HEK293 (cell line): ENCODE data around the gene ABCB11.

Source experiments
- CTCF ChIA-PET: fragments of 350-600 bp; formaldehyde crosslinking; extraction: SDS; loops from one replicate; lab custom pipeline; 2021; ENCODE audit warnings: antibody characterized with exemption; lab: Yijun Ruan, JAX
- POLR2A ChIA-PET: fragments of 300-600 bp; formaldehyde crosslinking; extraction: SDS; loops from one replicate; lab custom pipeline; 2020; ENCODE audit warnings: antibody characterized with exemption, inconsistent platforms; lab: Yijun Ruan, JAX
- H3K27ac ChIP-seq: fragments of 200-500 bp; sonication (Bioruptor generic); 2 replicates; pipeline ENCODE4 v1.5.1; 2014; ENCODE audit warnings: low read depth, low read length, control low read depth, inconsistent platforms; ENCODE audit errors: extremely low read depth
- H3K36me3 ChIP-seq, 2 experiments: fragments of 200-500 bp in 1 of 2; sonication (Bioruptor generic) in 1 of 2; 1 replicate in 1 of 2; 2 replicates in 1 of 2; pipeline ENCODE4 v1.5.1; 2014 to 2017; ENCODE audit warnings: inconsistent platforms in 2 of 2, low read length in 2 of 2; ENCODE audit not compliant: control insufficient read depth in 2 of 2, insufficient read depth in 1 of 2
- H3K4me1 ChIP-seq: fragments of 200-500 bp; sonication (Bioruptor generic); 2 replicates; pipeline ENCODE4 v1.5.1; 2014; ENCODE audit warnings: mild to moderate bottlenecking, low read length, inconsistent platforms; ENCODE audit not compliant: control insufficient read depth, insufficient read depth
- H3K4me3 ChIP-seq: 2 replicates; pipeline ENCODE4 v1.5.1; 2011; ENCODE audit warnings: low read depth, mild to moderate bottlenecking, control low read depth, low read length, moderate library complexity
- H3K9me3 ChIP-seq: fragments of 200-500 bp; sonication (Bioruptor generic); 2 replicates; pipeline ENCODE4 v1.5.1; 2014; ENCODE audit warnings: low read depth, low read length, inconsistent platforms; ENCODE audit not compliant: control insufficient read depth, insufficient read depth
- GFI1B ChIP-seq: fragments of 450-650 bp; formaldehyde crosslinking; IDR thresholded peaks from 2 replicates; pipeline ENCODE4 v1.5.1; 2016; ENCODE audit warnings: missing biosample characterization, missing genetic modification characterization
- GLI2 ChIP-seq: fragments of 450-650 bp; formaldehyde crosslinking; IDR thresholded peaks from 2 replicates; pipeline ENCODE4; 2017; ENCODE audit warnings: missing biosample characterization, missing genetic modification characterization, low read depth, borderline replicate concordance
- PRDM6 ChIP-seq: fragments of 450-650 bp; formaldehyde crosslinking; IDR thresholded peaks from 2 replicates; pipeline ENCODE4 v1.5.1; 2017; ENCODE audit warnings: missing biosample characterization, missing genetic modification characterization
- REPIN1 ChIP-seq: fragments of 450-650 bp; formaldehyde crosslinking; IDR thresholded peaks from 2 replicates; pipeline ENCODE4 v1.5.1; 2017; ENCODE audit warnings: missing biosample characterization, missing genetic modification characterization, low read depth
- TCF7L2 ChIP-seq: IDR thresholded peaks from 2 replicates; pipeline ENCODE4 v1.6.1; 2011; ENCODE audit warnings: low read depth, mild to moderate bottlenecking, inconsistent platforms, low read length, moderate library complexity, borderline replicate concordance
- ZFP37 ChIP-seq: fragments of 450-650 bp; formaldehyde crosslinking; IDR thresholded peaks from 2 replicates; pipeline ENCODE4 v1.5.1; 2016; ENCODE audit warnings: missing biosample characterization, missing genetic modification characterization
- ZNF362 ChIP-seq: fragments of 450-650 bp; formaldehyde crosslinking; IDR thresholded peaks from 2 replicates; pipeline ENCODE4 v1.5.1; 2016; ENCODE audit warnings: missing biosample characterization, missing genetic modification characterization
- ZNF621 ChIP-seq: fragments of 450-650 bp; formaldehyde crosslinking; IDR thresholded peaks from 2 replicates; pipeline ENCODE4 v1.5.1; 2017; ENCODE audit warnings: missing biosample characterization, missing genetic modification characterization
- ZNF624 ChIP-seq: fragments of 450-650 bp; formaldehyde crosslinking; IDR thresholded peaks from 2 replicates; pipeline ENCODE4 v1.5.1; 2017; ENCODE audit warnings: missing biosample characterization, missing genetic modification characterization
- TF ChIP-seq, protein P1 (sequence below): fragments of 450-650 bp; formaldehyde crosslinking; IDR thresholded peaks from 2 replicates; pipeline ENCODE4 v1.5.1; 2017; ENCODE audit warnings: missing biosample characterization, missing genetic modification characterization
- TF ChIP-seq, protein P2 (sequence below): fragments of 450-650 bp; formaldehyde crosslinking; conservative IDR thresholded peaks from 2 replicates; pipeline ENCODE4 v1.5.1; 2016; ENCODE audit warnings: low read depth, missing biosample characterization, missing genetic modification characterization
- TF ChIP-seq, protein P3 (sequence below): fragments of 450-650 bp; formaldehyde crosslinking; IDR thresholded peaks from 2 replicates; pipeline ENCODE4 v1.5.1; 2016; ENCODE audit warnings: missing biosample characterization, missing genetic modification characterization
- TF ChIP-seq, protein P4 (sequence below): fragments of 450-650 bp; formaldehyde crosslinking; IDR thresholded peaks from 2 replicates; pipeline ENCODE4 v1.5.1; 2016; ENCODE audit warnings: missing biosample characterization, missing genetic modification characterization

The ABCB11 gene

GRCh38 chr2:169010633-169011460 is 20.3 kb downstream of the ABCB11 start:
- POLR2A ChIA-PET: no interaction called here
- Histone ChIP-seq H3K4me1 (peaks cover 5% of the 10 kb centered on the region; the same call in 1 of the 2 replicates), H3K36me3 (no peaks in the 10 kb centered on the region), H3K27ac (no peak overlapping the region)
- CTCF ChIA-PET: interaction anchor here (0.7 to 1.6 kb wide), 5 partner anchors 41 to 138 kb away, joined by 3 to 4 read pairs (median 3); no protein-coding TSS in a partner anchor
- TF ChIP-seq, protein P1, sequence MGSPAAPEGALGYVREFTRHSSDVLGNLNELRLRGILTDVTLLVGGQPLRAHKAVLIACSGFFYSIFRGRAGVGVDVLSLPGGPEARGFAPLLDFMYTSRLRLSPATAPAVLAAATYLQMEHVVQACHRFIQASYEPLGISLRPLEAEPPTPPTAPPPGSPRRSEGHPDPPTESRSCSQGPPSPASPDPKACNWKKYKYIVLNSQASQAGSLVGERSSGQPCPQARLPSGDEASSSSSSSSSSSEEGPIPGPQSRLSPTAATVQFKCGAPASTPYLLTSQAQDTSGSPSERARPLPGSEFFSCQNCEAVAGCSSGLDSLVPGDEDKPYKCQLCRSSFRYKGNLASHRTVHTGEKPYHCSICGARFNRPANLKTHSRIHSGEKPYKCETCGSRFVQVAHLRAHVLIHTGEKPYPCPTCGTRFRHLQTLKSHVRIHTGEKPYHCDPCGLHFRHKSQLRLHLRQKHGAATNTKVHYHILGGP (tag by site-specific recombination): peak; percentile 42; the same call in 1 of the 2 replicates
- TF ChIP-seq, protein P2, sequence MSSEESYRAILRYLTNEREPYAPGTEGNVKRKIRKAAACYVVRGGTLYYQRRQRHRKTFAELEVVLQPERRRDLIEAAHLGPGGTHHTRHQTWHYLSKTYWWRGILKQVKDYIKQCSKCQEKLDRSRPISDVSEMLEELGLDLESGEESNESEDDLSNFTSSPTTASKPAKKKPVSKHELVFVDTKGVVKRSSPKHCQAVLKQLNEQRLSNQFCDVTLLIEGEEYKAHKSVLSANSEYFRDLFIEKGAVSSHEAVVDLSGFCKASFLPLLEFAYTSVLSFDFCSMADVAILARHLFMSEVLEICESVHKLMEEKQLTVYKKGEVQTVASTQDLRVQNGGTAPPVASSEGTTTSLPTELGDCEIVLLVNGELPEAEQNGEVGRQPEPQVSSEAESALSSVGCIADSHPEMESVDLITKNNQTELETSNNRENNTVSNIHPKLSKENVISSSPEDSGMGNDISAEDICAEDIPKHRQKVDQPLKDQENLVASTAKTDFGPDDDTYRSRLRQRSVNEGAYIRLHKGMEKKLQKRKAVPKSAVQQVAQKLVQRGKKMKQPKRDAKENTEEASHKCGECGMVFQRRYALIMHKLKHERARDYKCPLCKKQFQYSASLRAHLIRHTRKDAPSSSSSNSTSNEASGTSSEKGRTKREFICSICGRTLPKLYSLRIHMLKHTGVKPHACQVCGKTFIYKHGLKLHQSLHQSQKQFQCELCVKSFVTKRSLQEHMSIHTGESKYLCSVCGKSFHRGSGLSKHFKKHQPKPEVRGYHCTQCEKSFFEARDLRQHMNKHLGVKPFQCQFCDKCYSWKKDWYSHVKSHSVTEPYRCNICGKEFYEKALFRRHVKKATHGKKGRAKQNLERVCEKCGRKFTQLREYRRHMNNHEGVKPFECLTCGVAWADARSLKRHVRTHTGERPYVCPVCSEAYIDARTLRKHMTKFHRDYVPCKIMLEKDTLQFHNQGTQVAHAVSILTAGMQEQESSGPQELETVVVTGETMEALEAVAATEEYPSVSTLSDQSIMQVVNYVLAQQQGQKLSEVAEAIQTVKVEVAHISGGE (tag by site-specific recombination): no peak
- TF ChIP-seq, all 188 proteins: peak for 1
- H3K9me3 ChIP-seq: no peaks in the 10 kb centered on the region
- H3K4me3 ChIP-seq: no peak overlapping the region

DNA sequence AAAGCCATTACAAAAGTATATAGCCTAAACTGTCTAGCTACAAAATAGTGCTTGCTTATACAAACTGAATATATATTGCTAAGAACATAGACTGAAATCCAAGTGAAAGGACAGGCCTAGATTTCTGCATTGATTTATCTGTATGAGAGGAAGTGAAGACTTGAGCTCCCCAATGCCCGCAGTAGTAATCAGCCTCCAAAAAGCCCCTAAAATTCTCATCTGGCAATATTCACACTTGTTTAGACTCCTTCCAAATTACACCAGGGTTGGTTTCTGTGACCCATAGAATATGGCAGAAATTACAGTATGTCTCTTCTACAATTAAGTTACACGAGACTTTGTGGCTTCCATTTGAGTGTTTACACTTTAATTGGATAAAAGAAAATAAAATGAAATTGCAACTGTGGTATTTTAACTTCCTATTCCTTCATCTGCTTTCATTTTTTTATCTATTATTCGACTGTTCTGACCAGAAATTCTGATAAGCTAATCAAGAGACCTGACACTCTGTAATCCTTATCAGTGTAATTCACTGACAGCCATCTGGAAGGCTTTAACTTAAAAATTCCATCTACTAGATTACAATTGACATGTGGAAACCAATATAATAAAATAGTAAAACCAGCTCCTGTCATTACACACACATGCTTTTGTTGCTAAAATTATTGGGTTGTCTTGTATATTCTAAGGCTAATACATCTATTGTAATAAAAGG is 21.1 kb downstream of the ABCB11 start:
- ChIA-PET POLR2A (interaction anchor here (0.5 kb wide), 1 partner anchor 74 kb away, joined by 4 read pairs; no protein-coding TSS in a partner anchor), CTCF (interaction anchor here (0.6 to 1.1 kb wide), 5 partner anchors 18 to 1399 kb away, joined by 3 to 4 read pairs (median 3); no protein-coding TSS in a partner anchor)
- no peak overlapping the region for H3K27ac ChIP-seq

DNA sequence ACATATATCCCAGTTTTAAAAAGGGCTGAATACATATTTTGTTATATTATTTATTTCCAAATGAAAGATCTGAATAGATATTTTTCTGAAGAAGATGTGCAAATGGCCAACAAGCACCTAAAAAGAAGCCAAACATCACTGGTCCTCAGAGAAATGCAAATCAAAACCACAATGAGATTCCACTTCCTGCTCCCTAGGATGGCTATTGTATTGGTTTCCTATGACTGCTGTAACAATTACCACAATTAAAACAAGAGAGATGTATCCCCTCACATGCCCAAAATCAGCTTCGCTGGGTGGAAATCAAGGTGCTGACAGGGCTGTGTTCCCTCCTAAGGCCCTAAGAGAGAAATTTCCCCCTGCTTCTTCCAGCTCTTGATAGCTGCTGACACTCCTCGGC is 23.2 kb downstream of the ABCB11 start:
- Histone ChIP-seq H3K36me3 (no peaks in the 10 kb centered on the region), H3K27ac (no peak overlapping the region), H3K4me3 (no peak overlapping the region), H3K9me3 (no peaks in the 10 kb centered on the region), H3K4me1 (peaks cover 5% of the 10 kb centered on the region; the same call in 1 of the 2 replicates)
- CTCF ChIA-PET: no interaction called here
- POLR2A ChIA-PET: no interaction called here
- TF ChIP-seq, protein P3, sequence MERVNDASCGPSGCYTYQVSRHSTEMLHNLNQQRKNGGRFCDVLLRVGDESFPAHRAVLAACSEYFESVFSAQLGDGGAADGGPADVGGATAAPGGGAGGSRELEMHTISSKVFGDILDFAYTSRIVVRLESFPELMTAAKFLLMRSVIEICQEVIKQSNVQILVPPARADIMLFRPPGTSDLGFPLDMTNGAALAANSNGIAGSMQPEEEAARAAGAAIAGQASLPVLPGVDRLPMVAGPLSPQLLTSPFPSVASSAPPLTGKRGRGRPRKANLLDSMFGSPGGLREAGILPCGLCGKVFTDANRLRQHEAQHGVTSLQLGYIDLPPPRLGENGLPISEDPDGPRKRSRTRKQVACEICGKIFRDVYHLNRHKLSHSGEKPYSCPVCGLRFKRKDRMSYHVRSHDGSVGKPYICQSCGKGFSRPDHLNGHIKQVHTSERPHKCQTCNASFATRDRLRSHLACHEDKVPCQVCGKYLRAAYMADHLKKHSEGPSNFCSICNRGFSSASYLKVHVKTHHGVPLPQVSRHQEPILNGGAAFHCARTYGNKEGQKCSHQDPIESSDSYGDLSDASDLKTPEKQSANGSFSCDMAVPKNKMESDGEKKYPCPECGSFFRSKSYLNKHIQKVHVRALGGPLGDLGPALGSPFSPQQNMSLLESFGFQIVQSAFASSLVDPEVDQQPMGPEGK (tag by site-specific recombination): no peak
- TF ChIP-seq, protein P4, sequence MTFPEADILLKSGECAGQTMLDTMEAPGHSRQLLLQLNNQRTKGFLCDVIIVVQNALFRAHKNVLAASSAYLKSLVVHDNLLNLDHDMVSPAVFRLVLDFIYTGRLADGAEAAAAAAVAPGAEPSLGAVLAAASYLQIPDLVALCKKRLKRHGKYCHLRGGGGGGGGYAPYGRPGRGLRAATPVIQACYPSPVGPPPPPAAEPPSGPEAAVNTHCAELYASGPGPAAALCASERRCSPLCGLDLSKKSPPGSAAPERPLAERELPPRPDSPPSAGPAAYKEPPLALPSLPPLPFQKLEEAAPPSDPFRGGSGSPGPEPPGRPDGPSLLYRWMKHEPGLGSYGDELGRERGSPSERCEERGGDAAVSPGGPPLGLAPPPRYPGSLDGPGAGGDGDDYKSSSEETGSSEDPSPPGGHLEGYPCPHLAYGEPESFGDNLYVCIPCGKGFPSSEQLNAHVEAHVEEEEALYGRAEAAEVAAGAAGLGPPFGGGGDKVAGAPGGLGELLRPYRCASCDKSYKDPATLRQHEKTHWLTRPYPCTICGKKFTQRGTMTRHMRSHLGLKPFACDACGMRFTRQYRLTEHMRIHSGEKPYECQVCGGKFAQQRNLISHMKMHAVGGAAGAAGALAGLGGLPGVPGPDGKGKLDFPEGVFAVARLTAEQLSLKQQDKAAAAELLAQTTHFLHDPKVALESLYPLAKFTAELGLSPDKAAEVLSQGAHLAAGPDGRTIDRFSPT: no peak
- TF ChIP-seq REPIN1 (tag by site-specific recombination) (no peak), ZFP37 (tag by site-specific recombination) (no peak), GFI1B (tag by site-specific recombination) (no peak), ZNF624 (no peak), ZNF362 (tag by site-specific recombination) (no peak), GLI2 (tag by site-specific recombination) (no peak), TCF7L2 (no peak)

More for the DNA sequence above, 21.1 kb downstream of the ABCB11 start:
- Histone ChIP-seq H3K4me1 (peaks cover 5% of the 10 kb centered on the region; the same call in 1 of the 2 replicates), H3K36me3 (no peaks in the 10 kb centered on the region), H3K4me3 (no peak overlapping the region), H3K9me3 (no peaks in the 10 kb centered on the region)
- TF ChIP-seq ZNF621 (tag by site-specific recombination) (no peak), PRDM6 (0 out of 2 replicates have a peak, but pooled peaks have one; percentile 23)
